Panc1 (cell line): Measurements from ENCODE around the gene AFM. TPM values are rescaled to one million over a fixed set of nuclear protein-coding genes. Genes with fewer than 3 reads are reported as not detected.

ENCODE experiments used
- ATAC-seq: fragments of 200-7000 bp; cut with Tn5 transposase; 2 replicates; pipeline ENCODE4 v1.9.1; 2020; ENCODE audit warnings: mild to moderate bottlenecking, moderate library complexity
- BruUV-seq: library from RNA; stranded (reverse); fragments of 400-500 nt; replicated peaks from 2 replicates; lab custom pipeline; 2021; lab: Mats Ljungman, UMichigan
- CTCF ChIA-PET: fragments of 300-600 bp; sonication (Branson Sonifier 250); formaldehyde crosslinking; loops from one replicate; lab custom pipeline; 2022; ENCODE audit warnings: antibody characterized with exemption; lab: Charles Lee
- POLR2A ChIA-PET: fragments of 300-600 bp; sonication (Branson Sonifier 250); formaldehyde crosslinking; loops from one replicate; lab custom pipeline; 2022; ENCODE audit warnings: antibody characterized with exemption; lab: Charles Lee
- DNase-seq: peaks from one replicate; pipeline ENCODE4 v3.0.0-alpha.2; 2010; ENCODE audit warnings: low read depth, low spot score
- H3K27ac ChIP-seq: 2 replicates; pipeline ENCODE4 v1.5.1; 2011; ENCODE audit warnings: mild to moderate bottlenecking, low read length, inconsistent platforms
- H3K27me3 ChIP-seq: fragments of 200-500 bp; sonication (Bioruptor generic); 2 replicates; pipeline ENCODE4 v1.6.0; 2014; ENCODE audit warnings: low read length, inconsistent platforms; ENCODE audit not compliant: control insufficient read depth, insufficient read depth
- H3K36me3 ChIP-seq: fragments of 200-500 bp; sonication (Bioruptor generic); 2 replicates; pipeline ENCODE4 v1.5.1; 2014; ENCODE audit warnings: inconsistent platforms, mild to moderate bottlenecking, low read length, moderate library complexity; ENCODE audit not compliant: control insufficient read depth, insufficient read depth
- H3K4me1 ChIP-seq: 2 replicates; pipeline ENCODE4 v1.5.1; 2011; ENCODE audit warnings: inconsistent platforms, mild to moderate bottlenecking, low read length, moderate library complexity; ENCODE audit not compliant: control insufficient read depth, insufficient read depth
- H3K4me3 ChIP-seq, 2 experiments: 2 replicates each; pipeline ENCODE4 v1.5.1; 2011 to 2012; ENCODE audit warnings: low read depth in 2 of 2, low read length in 2 of 2, mild to moderate bottlenecking in 2 of 2, inconsistent platforms in 1 of 2, moderate library complexity in 1 of 2
- H3K9me3 ChIP-seq: fragments of 200-500 bp; sonication (Bioruptor generic); 2 replicates; pipeline ENCODE4 v1.5.1; 2014; ENCODE audit warnings: low read depth, mild to moderate bottlenecking, inconsistent platforms, low read length, moderate library complexity; ENCODE audit not compliant: control insufficient read depth, insufficient read depth
- CTCF ChIP-seq: fragments of 450-650 bp; IDR thresholded peaks from 2 replicates; pipeline ENCODE4 v1.5.1; 2017; ENCODE audit warnings: mild to moderate bottlenecking
- POLR2AphosphoS5 ChIP-seq: IDR thresholded peaks from 2 replicates; pipeline ENCODE4 v1.6.1; 2012; ENCODE audit warnings: mild to moderate bottlenecking, low read depth, low read length, moderate library complexity
- REST ChIP-seq, 2 experiments: IDR thresholded peaks; 2 replicates each; pipeline ENCODE4 v1.6.1; 2011 to 2012; ENCODE audit warnings: low read depth in 2 of 2, control low read depth in 1 of 2, low read length in 1 of 2, mild to moderate bottlenecking in 1 of 2, moderate library complexity in 1 of 2; ENCODE audit not compliant: insufficient read depth in 1 of 2
- SIN3A ChIP-seq: IDR thresholded peaks from 2 replicates; pipeline ENCODE4 v1.6.1; 2012; ENCODE audit warnings: low read depth, mild to moderate bottlenecking, low read length, moderate library complexity, borderline replicate concordance; ENCODE audit not compliant: insufficient read depth
- TCF7L2 ChIP-seq: IDR thresholded peaks from 2 replicates; pipeline ENCODE4 v1.6.1; 2011; ENCODE audit warnings: mild to moderate bottlenecking, low read depth, low read length, inconsistent platforms
- in situ Hi-C: cut with HindIII; loops from 2 replicates; pipeline ENCODE4 v1.10.0; 2016; ENCODE audit warnings: low sequenced_read_pairs, low pct_unique_long_range_greater_than_20kb
- intact Hi-C: fragments of 100-400 bp; cut with micrococcal nuclease; formaldehyde crosslinking; loops from one replicate; pipeline ENCODE4 v1.10.0; 2022; ENCODE audit not compliant: unreplicated experiment
- total RNA-seq: library from RNA; stranded (reverse); gene quantifications from one replicate; pipeline ENCODE4 v1.2.1, GENCODE V29; 2021; ENCODE audit not compliant: unreplicated experiment

The AFM gene
- total RNA-seq, 1 experiment from 2014 or later, result not detected

GRCh38 chr4:73438048-73438447 lies 43.5 kb upstream of the AFM start:
- ATAC-seq (no peak), DNase-seq (no peak)
- H3K27me3 ChIP-seq, result no peaks in the 10 kb centered on the region; the same call in none of the 2 replicates
- in situ Hi-C loops, result no loop called here
- POLR2A ChIA-PET, result no interaction called here
- no peak overlapping the region for H3K4me3 ChIP-seq
- H3K36me3 ChIP-seq, result no peaks in the 10 kb centered on the region
- no TSS peak for BruUV-seq
- no peak overlapping the region for H3K27ac ChIP-seq
- intact Hi-C loops, result no loop called here
- no peaks in the 10 kb centered on the region for H3K4me1 ChIP-seq
- CTCF ChIA-PET, result no interaction called here
- H3K9me3 ChIP-seq, result no peaks in the 10 kb centered on the region
- TF ChIP-seq CTCF, result no peak
- no peak for TF ChIP-seq TCF7L2
- no peak for TF ChIP-seq POLR2AphosphoS5
- no peak for TF ChIP-seq REST (IDR thresholded peaks at IDR 0.05; ENCODE audit: insufficient read depth in 1 of 2, low read depth in 2 of 2, low read length in 1 of 2)
- TF ChIP-seq SIN3A, result no peak

- no TSS peak for BruUV-seq
- H3K36me3 ChIP-seq, result no peaks in the 10 kb centered on the region
- in situ Hi-C loops (no loop called here), intact Hi-C loops (no loop called here)
- no peak for DNase-seq
- no peak overlapping the region for H3K4me3 ChIP-seq
- no peak for ATAC-seq
- H3K4me1 ChIP-seq, result no peaks in the 10 kb centered on the region
- CTCF ChIA-PET, result no interaction called here
- H3K27me3 ChIP-seq, result peaks cover 3% of the 10 kb centered on the region
- no peaks in the 10 kb centered on the region for H3K9me3 ChIP-seq
- no peak overlapping the region for H3K27ac ChIP-seq
- POLR2A ChIA-PET, result no interaction called here
- no peak for TF ChIP-seq CTCF
- TF ChIP-seq SIN3A, result no peak
- TF ChIP-seq TCF7L2, result no peak
- TF ChIP-seq REST (IDR thresholded peaks at IDR 0.05; ENCODE audit: insufficient read depth in 1 of 2, low read depth in 2 of 2, low read length in 1 of 2), result no peak
Observed at GRCh38 chr4:73438582-73439215, 42.8 kb upstream of the AFM start.
